ENCODE results near the gene INPP5D. TPM values are rescaled to one million over a fixed set of nuclear protein-coding genes. Genes with fewer than 3 reads are reported as not detected.

Gene INPP5D
- polyA plus RNA-seq, 2 of the 4 experiments (the other 2 are of a cell fraction) = 0.26 to 0.53 TPM

GRCh38 chr2:233105930-233106329, 45.8 kb downstream of the INPP5D start:
- DNase-seq (ENCODE audit: low read depth in 1 of 2, low spot score in 1 of 2) = no peak
- ATAC-seq = no peak
- CTCF ChIA-PET = no interaction called here
- POLR2A ChIA-PET = no interaction called here
- WGBS (ENCODE audit: missing lambda C conversion rate) = 63% methylated on average over 4 of the region's 4 CpGs
- Histone ChIP-seq H3K4me1 (no peaks in the 10 kb centered on the region), H3K9me3 (no peaks in the 10 kb centered on the region), H3K4me2 (no peak overlapping the region), H3K27ac (no peak overlapping the region), H3K4me3 (no peak overlapping the region)
- TF ChIP-seq EP300 (IDR thresholded peaks at IDR 0.05) (no peak), TP53 (CRISPR knock-in tag; IDR thresholded peaks at IDR 0.05) (no peak), GATA3 (IDR thresholded peaks at IDR 0.05; ENCODE audit: borderline replicate concordance) (no peak), EHMT2 (IDR thresholded peaks at IDR 0.05; ENCODE audit: low read depth) (no peak)
- no peak for FAIRE-seq

DNA sequence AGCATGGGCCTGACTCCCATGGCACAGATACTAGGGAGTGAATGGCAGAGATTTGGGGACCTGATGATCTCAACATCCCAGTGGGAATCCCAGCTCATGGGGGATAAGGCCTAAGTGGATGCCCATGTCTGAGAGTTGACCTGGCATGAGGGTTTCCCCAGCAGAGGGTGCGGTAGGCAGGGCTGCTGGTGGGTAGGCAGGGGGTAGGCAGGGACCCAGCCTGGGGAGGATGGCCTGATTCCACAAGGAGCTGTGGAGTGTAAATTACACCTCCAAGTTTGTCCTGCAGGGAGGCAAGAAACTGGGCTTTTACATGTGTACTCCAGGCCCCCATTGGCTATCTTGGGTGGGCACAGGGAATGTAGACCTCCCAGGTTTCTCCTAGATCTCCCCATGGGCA, 46.9 kb downstream of the INPP5D start:
- no peak for ATAC-seq
- no peak for TF ChIP-seq KDM1A (IDR thresholded peaks at IDR 0.05; ENCODE audit: low read depth)
- TF ChIP-seq, protein P1, sequence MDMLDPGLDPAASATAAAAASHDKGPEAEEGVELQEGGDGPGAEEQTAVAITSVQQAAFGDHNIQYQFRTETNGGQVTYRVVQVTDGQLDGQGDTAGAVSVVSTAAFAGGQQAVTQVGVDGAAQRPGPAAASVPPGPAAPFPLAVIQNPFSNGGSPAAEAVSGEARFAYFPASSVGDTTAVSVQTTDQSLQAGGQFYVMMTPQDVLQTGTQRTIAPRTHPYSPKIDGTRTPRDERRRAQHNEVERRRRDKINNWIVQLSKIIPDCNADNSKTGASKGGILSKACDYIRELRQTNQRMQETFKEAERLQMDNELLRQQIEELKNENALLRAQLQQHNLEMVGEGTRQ (IDR thresholded peaks at IDR 0.05) = no peak
- TF ChIP-seq ESRRA (IDR thresholded peaks at IDR 0.05; ENCODE audit: borderline replicate concordance, low read length) = no peak
- TF ChIP-seq KDM5A (IDR thresholded peaks at IDR 0.05) = no peak
- TF ChIP-seq RAD21 (conservative IDR thresholded peaks at IDR 0.05 in 1 of 2, IDR thresholded peaks at IDR 0.05 in 1 of 2) = no peak
- TF ChIP-seq ZNF302 (CRISPR knock-in tag; IDR thresholded peaks at IDR 0.05) = no peak
- TF ChIP-seq HDAC2 (IDR thresholded peaks at IDR 0.05) = no peak
- 100% methylated on average over 1 of the region's 1 CpG for WGBS (ENCODE audit: missing lambda C conversion rate)
- Histone ChIP-seq H3K9me3 (no peaks in the 10 kb centered on the region), H3K4me1 (no peaks in the 10 kb centered on the region), H3K4me3 (no peak overlapping the region), H3K27ac (no peak overlapping the region), H3K4me2 (no peak overlapping the region)
- ChIA-PET CTCF (interaction anchor here (0.5 to 0.8 kb wide), 3 partner anchors 52 to 1200 kb away, joined by 3 to 4 read pairs (median 3); no protein-coding TSS in a partner anchor), POLR2A (no interaction called here)
- no peak for DNase-seq (ENCODE audit: low read depth in 1 of 2, low spot score in 1 of 2)
- no peak for FAIRE-seq

DNA sequence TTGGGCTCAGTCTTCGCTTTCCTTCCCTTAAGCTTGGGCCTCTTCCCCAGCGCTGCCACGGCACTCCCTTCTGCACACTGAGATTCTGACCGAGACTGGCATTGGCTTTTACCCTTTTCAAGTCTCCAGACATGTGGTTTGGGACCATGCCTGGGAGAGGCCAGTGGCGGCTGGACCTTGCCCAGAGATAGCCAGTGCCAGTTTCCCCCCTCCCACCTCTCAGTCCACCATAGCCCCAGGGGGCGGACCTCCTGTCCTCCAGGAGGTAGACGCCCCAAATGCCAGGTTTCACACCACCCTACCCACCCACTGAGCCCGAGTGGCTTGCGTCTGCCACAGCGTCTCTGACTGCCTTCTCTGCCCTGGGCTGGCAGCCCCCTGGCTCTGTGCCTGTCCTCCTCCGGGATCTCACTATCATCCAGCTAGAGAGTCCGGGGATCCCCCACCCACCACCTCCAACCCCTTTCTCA, 47.7 kb downstream of the INPP5D start:
- H3K4me1 ChIP-seq = no peaks in the 10 kb centered on the region
- no peak for FAIRE-seq
- POLR2A ChIA-PET = no interaction called here
- no peak for TF ChIP-seq HOXB13 (CRISPR knock-in tag; IDR thresholded peaks at IDR 0.05; ENCODE audit: low read depth)
- 68% methylated on average over 10 of the region's 12 CpGs for WGBS (ENCODE audit: missing lambda C conversion rate)
- DNase-seq (ENCODE audit: low read depth in 1 of 2, low spot score in 1 of 2) = no peak
- no peak overlapping the region for H3K4me2 ChIP-seq
- no peaks in the 10 kb centered on the region for H3K9me3 ChIP-seq
- no peak overlapping the region for H3K27ac ChIP-seq
- H3K4me3 ChIP-seq = no peak overlapping the region
- ATAC-seq = peak in 1 of 2 experiments; percentile 27; a peak in 2 of 6 replicates
- CTCF ChIA-PET = interaction anchor here (1.2 to 1.3 kb wide), 2 partner anchors 21 to 22 kb away, joined by 3 read pairs; no protein-coding TSS in a partner anchor

- Histone ChIP-seq H3K4me3 (no peak overlapping the region), H3K4me2 (no peak overlapping the region), H3K27ac (no peak overlapping the region), H3K9me3 (no peaks in the 10 kb centered on the region), H3K4me1 (no peaks in the 10 kb centered on the region)
- POLR2A ChIA-PET = no interaction called here
- FAIRE-seq (no peak), ATAC-seq (peak in 1 of 2 experiments; percentile 42; a peak in 3 of 6 replicates), DNase-seq (ENCODE audit: low read depth in 1 of 2, low spot score in 1 of 2) (no peak)
- CTCF ChIA-PET = interaction anchor here (1.3 kb wide), 1 partner anchor 20 kb away, joined by 3 read pairs; no protein-coding TSS in a partner anchor
- 63% methylated on average over 10 of the region's 10 CpGs for WGBS (ENCODE audit: missing lambda C conversion rate)
- TF ChIP-seq ESRRA (IDR thresholded peaks at IDR 0.05; ENCODE audit: borderline replicate concordance, low read length) = no peak
- no peak for TF ChIP-seq FOXS1 (CRISPR knock-in tag; IDR thresholded peaks at IDR 0.05)
- TF ChIP-seq, protein P2, sequence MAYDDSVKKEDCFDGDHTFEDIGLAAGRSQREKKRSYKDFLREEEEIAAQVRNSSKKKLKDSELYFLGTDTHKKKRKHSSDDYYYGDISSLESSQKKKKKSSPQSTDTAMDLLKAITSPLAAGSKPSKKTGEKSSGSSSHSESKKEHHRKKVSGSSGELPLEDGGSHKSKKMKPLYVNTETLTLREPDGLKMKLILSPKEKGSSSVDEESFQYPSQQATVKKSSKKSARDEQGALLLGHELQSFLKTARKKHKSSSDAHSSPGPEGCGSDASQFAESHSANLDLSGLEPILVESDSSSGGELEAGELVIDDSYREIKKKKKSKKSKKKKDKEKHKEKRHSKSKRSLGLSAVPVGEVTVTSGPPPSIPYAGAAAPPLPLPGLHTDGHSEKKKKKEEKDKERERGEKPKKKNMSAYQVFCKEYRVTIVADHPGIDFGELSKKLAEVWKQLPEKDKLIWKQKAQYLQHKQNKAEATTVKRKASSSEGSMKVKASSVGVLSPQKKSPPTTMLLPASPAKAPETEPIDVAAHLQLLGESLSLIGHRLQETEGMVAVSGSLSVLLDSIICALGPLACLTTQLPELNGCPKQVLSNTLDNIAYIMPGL (CRISPR knock-in tag; IDR thresholded peaks at IDR 0.05; ENCODE audit: borderline replicate concordance) = no peak
- no peak for TF ChIP-seq RCOR1 (IDR thresholded peaks at IDR 0.05; ENCODE audit: low read depth, low read length)
Observed at GRCh38 chr2:233108611-233109490, 48.7 kb downstream of the INPP5D start.

Measured in A549 (cell line).